Kidney (tissue), 14 donors: ENCODE results near the gene HOXD9. TPM values are rescaled to one million over a fixed set of nuclear protein-coding genes. Genes with fewer than 3 reads are reported as not detected.

ENCODE experiments used
- DNase-seq, 5 donors: peaks; one replicate each; pipeline ENCODE4 v3.0.0-alpha.2; 2013 to 2020
- FAIRE-seq: peaks from 2 replicates; lab custom pipeline; 2012; peaks lifted over from hg19 to GRCh38; lab: Jason Lieb, UNC
- H3K27ac ChIP-seq, 2 donors: one replicate each; pipeline ENCODE4 v1.7.0; 2013; ENCODE audit warnings: low read depth in 2 of 2, low read length in 2 of 2, inconsistent platforms in 1 of 2
- H3K27me3 ChIP-seq: one replicate; pipeline ENCODE4 v1.7.1; 2013; ENCODE audit warnings: low read length, inconsistent platforms; ENCODE audit not compliant: control insufficient read depth, insufficient read depth
- H3K36me3 ChIP-seq, 3 donors: one replicate each; pipeline versions ENCODE4 v1.7.0 to v1.7.1; 2013; ENCODE audit warnings: low read length in 3 of 3, control low read depth in 1 of 3, inconsistent platforms in 1 of 3; ENCODE audit not compliant: insufficient read depth in 3 of 3, control insufficient read depth in 2 of 3
- H3K4me1 ChIP-seq, 3 donors: one replicate each; pipeline versions ENCODE4 v1.7.0 to v1.7.1; 2013; ENCODE audit warnings: low read length in 3 of 3, inconsistent platforms in 1 of 3, low read depth in 1 of 3; ENCODE audit not compliant: control insufficient read depth in 2 of 3, insufficient read depth in 2 of 3
- H3K4me3 ChIP-seq, 3 donors: one replicate each; pipeline versions ENCODE4 v1.7.0 to v1.8.1; 2013; ENCODE audit warnings: low read length in 3 of 3, control low read depth in 1 of 3, inconsistent platforms in 1 of 3
- H3K9ac ChIP-seq, 3 donors: one replicate each; pipeline versions ENCODE4 v1.7.0 to v1.7.1; 2013; ENCODE audit warnings: low read length in 3 of 3, control low read depth in 1 of 3, inconsistent platforms in 1 of 3
- H3K9me3 ChIP-seq, 3 donors: one replicate each; pipeline versions ENCODE4 v1.7.0 to v1.7.1; 2013; ENCODE audit warnings: low read length in 3 of 3, control low read depth in 1 of 3, inconsistent platforms in 1 of 3; ENCODE audit not compliant: control insufficient read depth in 2 of 3, insufficient read depth in 1 of 3
- CTCF ChIP-seq: IDR thresholded peaks from 3 replicates; pipeline ENCODE4 v1.5.1; 2012; ENCODE audit warnings: mild to moderate bottlenecking, moderate library complexity, borderline replicate concordance; ENCODE audit not compliant: insufficient read depth; ENCODE audit errors: extremely low read depth
- intact Hi-C: fragments of 100-400 bp; cut with DNase I; formaldehyde crosslinking; loops from one replicate; pipeline ENCODE4 v1.11.1; 2022
- polyA plus RNA-seq: library from polyadenylated mRNA; stranded (reverse); fragments of 350-450 nt; fragmentation: Illumina TruSeq; extraction: RNeasy Lipid Tissue Mini Kit (QIAGEN cat#74804); gene quantifications from one replicate; pipeline ENCODE4 v1.2.3, GENCODE V29; 2014; ENCODE audit warnings: low read depth, low replicate concordance; ENCODE audit not compliant: insufficient read depth
- total RNA-seq: library from RNA; stranded (reverse); fragmentation: NEBNext Ultra II Directional; extraction: Animal tissue kit (Norgen Biotek cat#: 25700); gene quantifications from one replicate; pipeline ENCODE4 v1.2.1, GENCODE V29; 2021
- donor health status: control.
- donor health status: control.
- donor health status: control.
- donor health status: control.
- donor health status: control.
- donor health status: DM: yes; HTN: yes; CAD: no.
- donor health status: Normal renal cell carcinoma (clear cell type).

HOXD9 gene
- total and polyA plus RNA-seq, 2 donors from 2014 or later, result 36.4 to 36.5 TPM

- Histone ChIP-seq H3K4me1 (peaks cover 4 to 8% (median 4%) of the 10 kb centered on the region in 3 donors), H3K36me3 (no peaks in the 10 kb centered on the region), H3K9ac (peak overlapping the region; percentile 21 to 94 (median 88)), H3K27ac (peak overlapping the region; percentile 90 to 95), H3K9me3 (no peaks in the 10 kb centered on the region), H3K27me3 (no peaks in the 10 kb centered on the region), H3K4me3 (peak overlapping the region; percentile 39 to 65 (median 61))
- DNase-seq (peak in 4 of 5 donors; percentile 76 to 90 (median 85)), FAIRE-seq (no peak)
- TF ChIP-seq CTCF, result no peak
- intact Hi-C loops, result no loop called here
Observed at GRCh38 chr2:176161825-176162626, 39.5 kb downstream of the HOXD9 start.

- Histone ChIP-seq H3K4me3 (peak overlapping the region in 2 of 3 donors; percentile 30 to 65), H3K36me3 (no peaks in the 10 kb centered on the region), H3K4me1 (peaks cover 4 to 8% (median 4%) of the 10 kb centered on the region in 3 donors), H3K9ac (peak overlapping the region in 2 of 3 donors; percentile 22 to 70), H3K27me3 (no peaks in the 10 kb centered on the region), H3K27ac (peak overlapping the region; percentile 90 to 95), H3K9me3 (no peaks in the 10 kb centered on the region)
- no peak for TF ChIP-seq CTCF
- no peak for FAIRE-seq
- intact Hi-C loops, result no loop called here
- DNase-seq, result peak; percentile 71 to 96 (median 91)
Observed at GRCh38 chr2:176162911-176163671, 40.6 kb downstream of the HOXD9 start.

- no peaks in the 10 kb centered on the region for H3K27me3 ChIP-seq
- no peak for FAIRE-seq
- peak overlapping the region; percentile 90 to 95 for H3K27ac ChIP-seq
- peak overlapping the region in 2 of 3 donors; percentile 30 to 65 for H3K4me3 ChIP-seq
- peaks cover 4 to 8% (median 4%) of the 10 kb centered on the region in 3 donors for H3K4me1 ChIP-seq
- DNase-seq, result peak in 2 of 5 donors; percentile 18 to 72
- no peak for TF ChIP-seq CTCF
- intact Hi-C loops, result no loop called here
- no peaks in the 10 kb centered on the region for H3K36me3 ChIP-seq
- H3K9ac ChIP-seq, result peak overlapping the region in 2 of 3 donors; percentile 22 to 70
- H3K9me3 ChIP-seq, result no peaks in the 10 kb centered on the region
Observed at GRCh38 chr2:176163672-176164056, 41.1 kb downstream of the HOXD9 start.
